Fibroblast of villous mesenchyme (primary cell): ENCODE data around the gene DIPK1C. TPM values are rescaled to one million over a fixed set of nuclear protein-coding genes. Genes with fewer than 3 reads are reported as not detected.

Experiments used
- DNase-seq: peaks from one replicate; pipeline ENCODE4 v3.0.0-alpha.2; 2010; ENCODE audit warnings: low read depth
- H3K4me3 ChIP-seq: 2 replicates; pipeline ENCODE4 v1.5.1; 2011; ENCODE audit warnings: low read depth, mild to moderate bottlenecking, low read length
- CTCF ChIP-seq: IDR thresholded peaks from 2 replicates; pipeline ENCODE4 v1.5.1; 2012; ENCODE audit warnings: low read depth, mild to moderate bottlenecking, low read length; ENCODE audit not compliant: insufficient read depth
- total RNA-seq: library from RNA; depleted of rRNA; stranded (reverse); fragments of >200 nt; gene quantifications from 2 replicates; pipeline ENCODE4 v1.2.3, GENCODE V29; 2012

Gene DIPK1C
- total RNA-seq, 1 donor: not detected

GRCh38 chr18:74430806-74431571 lies 26.1 kb downstream of the DIPK1C start:
- DNase-seq: no peak
- no peak overlapping the region for H3K4me3 ChIP-seq
- TF ChIP-seq CTCF: no peak

- no peak for TF ChIP-seq CTCF
- DNase-seq: no peak
- no peak overlapping the region for H3K4me3 ChIP-seq
Observed at GRCh38 chr18:74430231-74430630, 26.9 kb downstream of the DIPK1C start.

- no peak for TF ChIP-seq CTCF
- DNase-seq: no peak
- no peak overlapping the region for H3K4me3 ChIP-seq
Observed at GRCh38 chr18:74429096-74429495, 28.0 kb downstream of the DIPK1C start.

- DNase-seq: no peak
- no peak for TF ChIP-seq CTCF
Observed at GRCh38 chr18:74427442-74428112, 29.5 kb downstream of the DIPK1C start.

GRCh38 chr18:74425876-74426275 lies 31.2 kb downstream of the DIPK1C start:
- no peak overlapping the region for H3K4me3 ChIP-seq
- no peak for TF ChIP-seq CTCF
- DNase-seq: no peak

More at GRCh38 chr18:74427442-74428112, 29.5 kb downstream of the DIPK1C start:
- no peak overlapping the region for H3K4me3 ChIP-seq

GRCh38 chr18:74425161-74425560 lies 31.9 kb downstream of the DIPK1C start:
- DNase-seq: no peak
- H3K4me3 ChIP-seq: no peak overlapping the region
- TF ChIP-seq CTCF: no peak
